ENCODE measurements around the gene IGF2BP1.
A peak's percentile ranks its signal among the peaks of the same experiment; 100 is the strongest.

Gene IGF2BP1

GRCh38 chr17:48997103-48997826 is at the start of gene IGF2BP1:
IGF2BP1 (plus strand) TSS chr17:48997385; CDS start chr17:48997746, 361 bp downstream.
- DNase-seq: no peak

- no peak for DNase-seq
These were observed 45.6 kb upstream of the IGF2BP1 start for GRCh38 chr17:48951572-48951971.

GRCh38 chr17:48952904-48953303 is 44.3 kb upstream of the IGF2BP1 start:
- DNase-seq: no peak

GRCh38 chr17:48954300-48954755 is 42.9 kb upstream of the IGF2BP1 start:
- DNase-seq: no peak

- no peak for DNase-seq
These were observed 36.2 kb upstream of the IGF2BP1 start for GRCh38 chr17:48960834-48961515.

- peak; percentile 38 for DNase-seq
These were observed 35.5 kb upstream of the IGF2BP1 start for GRCh38 chr17:48961516-48962233.

GRCh38 chr17:48970224-48970623 is 27.0 kb upstream of the IGF2BP1 start:
- DNase-seq: no peak

GRCh38 chr17:48970865-48971687 is 26.1 kb upstream of the IGF2BP1 start:
- DNase-seq: no peak

- no peak for DNase-seq
These were observed 24.5 kb upstream of the IGF2BP1 start for GRCh38 chr17:48972749-48973097.

GRCh38 chr17:48973806-48974205 is 23.4 kb upstream of the IGF2BP1 start:
- no peak for DNase-seq

- DNase-seq: no peak
These were observed 15.2 kb upstream of the IGF2BP1 start for GRCh38 chr17:48981927-48982539.

GRCh38 chr17:48985436-48986245 is 11.5 kb upstream of the IGF2BP1 start:
- DNase-seq: no peak

GRCh38 chr17:48989100-48989499 is 8.1 kb upstream of the IGF2BP1 start:
- no peak for DNase-seq

GRCh38 chr17:48990882-48991357 is 6.3 kb upstream of the IGF2BP1 start:
- DNase-seq: no peak

- DNase-seq: no peak
These were observed 4.7 kb upstream of the IGF2BP1 start for GRCh38 chr17:48992444-48992843.

GRCh38 chr17:48993305-48993704 is 3.9 kb upstream of the IGF2BP1 start:
- no peak for DNase-seq

- no peak for DNase-seq
These were observed 3.2 kb upstream of the IGF2BP1 start for GRCh38 chr17:48993951-48994350.

- no peak for DNase-seq
These were observed 2.5 kb upstream of the IGF2BP1 start for GRCh38 chr17:48994549-48995303.

- DNase-seq: no peak
These were observed 1.7 kb upstream of the IGF2BP1 start for GRCh38 chr17:48995304-48995973.
